ENCODE measurements around the gene LTB4R.
A peak's percentile ranks its signal among the peaks of the same experiment; 100 is the strongest.

The LTB4R gene

GRCh38 chr14:24299255-24300191 lies 11.8 kb upstream of the LTB4R start, which contains the start of the genes DHRS1 and NOP9:
DHRS1 (minus strand) TSS chr14:24299780; CDS start chr14:24299106, 674 bp downstream.
NOP9 (plus strand) TSS chr14:24299850; CDS start chr14:24299955, 105 bp downstream.
- TF ChIP-seq CTCF (IDR thresholded peaks at IDR 0.05; ENCODE audit: low read depth, low read length, missing control alignments), result no peak
- DNase-seq (ENCODE audit: extremely low read depth, low read depth), result no peak
- H3K4me3 ChIP-seq (replicated peaks; ENCODE audit: low read depth, low read length), result peak within 1 kb of the TSS; percentile 91

- no peak for TF ChIP-seq CTCF (IDR thresholded peaks at IDR 0.05; ENCODE audit: low read depth, low read length, missing control alignments)
- peak overlapping the region; percentile 91 for H3K4me3 ChIP-seq (replicated peaks; ENCODE audit: low read depth, low read length)
- no peak for DNase-seq (ENCODE audit: extremely low read depth, low read depth)
Measured at GRCh38 chr14:24300326-24300980, 10.8 kb upstream of the LTB4R start.

- no peak for DNase-seq (ENCODE audit: extremely low read depth, low read depth)
- no peak overlapping the region for H3K4me3 ChIP-seq (replicated peaks; ENCODE audit: low read depth, low read length)
- no peak for TF ChIP-seq CTCF (IDR thresholded peaks at IDR 0.05; ENCODE audit: low read depth, low read length, missing control alignments)
Measured at GRCh38 chr14:24304019-24304387, 7.3 kb upstream of the LTB4R start.

GRCh38 chr14:24307156-24307574 lies 4.1 kb upstream of the LTB4R start:
- no peak for DNase-seq (ENCODE audit: extremely low read depth, low read depth)
- TF ChIP-seq CTCF (IDR thresholded peaks at IDR 0.05; ENCODE audit: low read depth, low read length, missing control alignments), result no peak
- no peak overlapping the region for H3K4me3 ChIP-seq (replicated peaks; ENCODE audit: low read depth, low read length)

- peak; percentile 99 for TF ChIP-seq CTCF (IDR thresholded peaks at IDR 0.05; ENCODE audit: low read depth, low read length, missing control alignments)
- no peak for DNase-seq (ENCODE audit: extremely low read depth, low read depth)
- H3K4me3 ChIP-seq (replicated peaks; ENCODE audit: low read depth, low read length), result no peak within 1 kb of the TSS
Measured at GRCh38 chr14:24307575-24308341, 3.5 kb upstream of the LTB4R start, which contains the start of gene CIDEB. CIDEB (minus strand) TSS chr14:24307977; CDS start chr14:24307858, 119 bp downstream.

DNA sequence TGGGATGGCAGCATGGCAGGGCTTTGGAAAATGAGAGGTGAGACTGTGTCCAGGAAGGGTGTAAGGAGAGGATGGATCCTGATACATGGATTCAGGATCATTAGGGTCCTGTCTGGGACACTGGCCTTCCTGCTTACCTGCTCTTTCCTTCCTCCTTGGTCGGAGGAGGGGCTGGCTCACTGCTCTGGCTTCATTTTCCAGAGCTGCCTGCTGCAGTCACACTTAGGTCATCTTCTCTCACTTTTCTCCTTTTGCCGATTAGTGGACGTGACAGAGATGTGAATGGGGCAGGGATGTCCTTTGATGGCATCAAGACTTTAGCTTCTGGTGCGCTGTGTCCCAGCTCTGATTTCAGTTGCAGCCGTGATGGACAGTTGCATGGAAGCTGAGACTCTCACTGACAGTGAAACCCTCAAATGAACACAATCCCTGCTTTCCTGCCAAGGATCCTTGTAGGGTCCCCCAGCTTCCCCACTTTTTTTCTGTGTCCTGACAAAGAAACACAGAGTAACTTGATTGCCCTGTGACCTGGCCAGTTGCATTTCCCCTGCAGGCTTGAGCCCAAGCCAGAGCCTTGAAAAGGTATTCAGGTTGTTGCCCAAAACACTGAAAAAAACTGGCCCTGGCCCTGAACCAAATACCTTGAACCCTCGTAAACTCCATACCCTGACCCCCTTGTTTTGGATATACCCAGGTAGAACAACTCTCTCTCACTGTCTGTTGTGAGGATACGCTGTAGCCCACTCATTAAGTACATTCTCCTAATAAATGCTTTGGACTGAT lies 2.8 kb upstream of the LTB4R start:
- H3K4me3 ChIP-seq (replicated peaks; ENCODE audit: low read depth, low read length), result no peak overlapping the region
- no peak for TF ChIP-seq CTCF (IDR thresholded peaks at IDR 0.05; ENCODE audit: low read depth, low read length, missing control alignments)
- DNase-seq (ENCODE audit: extremely low read depth, low read depth), result no peak

All from HFF-Myc (cell line).